A172 (cell line): ENCODE data around the gene DRGX. TPM values are rescaled to one million over a fixed set of nuclear protein-coding genes. Genes with fewer than 3 reads are reported as not detected.

Experiments used
- DNase-seq: peaks from one replicate; pipeline ENCODE4 v3.0.0-alpha.2; 2015; ENCODE audit warnings: low spot score
- total RNA-seq: library from RNA; depleted of rRNA; stranded (reverse); fragments of >200 nt; shearing (Covaris generic); gene quantifications from 2 replicates; pipeline ENCODE4 v1.2.3, GENCODE V29; 2014; rRNA removed

Gene DRGX
- total RNA-seq = not detected in 2 replicates

DNA sequence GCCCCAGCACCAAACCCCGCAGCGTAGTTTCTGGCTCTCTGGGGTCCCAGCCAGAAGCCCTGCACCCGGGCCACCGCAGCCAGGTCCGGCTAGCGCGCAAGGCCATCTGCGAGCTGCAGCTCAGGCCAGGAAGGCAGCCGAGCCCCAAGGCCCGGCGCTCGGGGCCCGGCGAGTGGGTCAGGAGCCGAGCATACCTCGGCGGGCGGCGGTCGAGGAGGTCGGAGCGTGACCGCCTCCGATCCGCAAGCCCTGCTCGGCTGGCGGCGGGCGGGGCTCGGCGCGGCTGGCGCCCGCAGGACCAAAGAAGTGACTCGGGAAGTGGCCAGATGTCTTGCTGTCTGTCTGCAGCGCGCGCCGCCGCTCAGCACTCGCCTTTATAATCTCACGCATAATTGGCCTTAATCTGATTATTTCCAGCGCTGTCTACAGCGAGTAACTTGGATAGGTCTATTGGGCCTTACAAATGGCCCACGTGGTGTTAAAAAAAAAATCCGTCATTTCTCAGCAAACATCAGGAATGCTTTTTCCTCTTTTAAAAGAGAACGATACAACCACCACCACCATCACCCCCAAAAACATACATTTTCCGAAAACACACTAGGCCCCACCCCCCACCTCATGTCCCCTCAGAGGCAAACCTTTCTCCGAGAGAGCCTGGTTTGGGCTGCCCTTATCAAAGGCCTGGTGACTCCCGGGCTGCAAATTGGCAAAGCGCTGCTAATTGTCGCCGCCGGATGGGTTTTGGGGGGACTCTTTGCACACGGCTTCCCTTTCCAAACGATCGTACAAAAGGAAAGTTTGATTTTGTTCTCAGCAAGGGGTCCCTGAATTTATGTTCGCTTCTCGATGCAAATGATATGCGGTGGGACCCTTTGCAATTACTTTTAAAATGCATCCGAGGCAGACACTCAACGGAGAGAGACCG lies at the start of gene DRGX:
Gene DRGX, minus strand, starts transcription at position 349 of the 925 bp plus-strand sequence. CDS start 649 bp downstream, outside the sequence.
- DNase-seq = no peak

DNA sequence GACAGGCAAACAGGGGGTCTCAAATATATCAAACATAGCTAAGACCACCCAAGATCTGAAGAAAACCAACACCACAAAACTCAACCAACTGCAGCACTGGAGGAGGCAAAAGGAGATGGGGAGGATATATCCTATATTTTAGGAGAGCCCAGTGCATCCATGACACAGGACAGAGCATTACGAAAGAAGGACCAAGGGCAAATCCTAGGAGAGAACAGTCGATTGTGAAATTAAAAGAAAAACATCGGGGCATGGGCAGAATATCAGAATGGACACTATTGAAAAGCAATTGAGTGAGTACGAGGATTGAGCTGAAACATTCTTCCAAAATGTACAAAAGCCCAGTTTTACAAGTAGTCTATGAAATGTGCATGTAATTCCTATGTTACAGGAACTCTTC lies 48.5 kb upstream of the DRGX start:
- DNase-seq = no peak

DNA sequence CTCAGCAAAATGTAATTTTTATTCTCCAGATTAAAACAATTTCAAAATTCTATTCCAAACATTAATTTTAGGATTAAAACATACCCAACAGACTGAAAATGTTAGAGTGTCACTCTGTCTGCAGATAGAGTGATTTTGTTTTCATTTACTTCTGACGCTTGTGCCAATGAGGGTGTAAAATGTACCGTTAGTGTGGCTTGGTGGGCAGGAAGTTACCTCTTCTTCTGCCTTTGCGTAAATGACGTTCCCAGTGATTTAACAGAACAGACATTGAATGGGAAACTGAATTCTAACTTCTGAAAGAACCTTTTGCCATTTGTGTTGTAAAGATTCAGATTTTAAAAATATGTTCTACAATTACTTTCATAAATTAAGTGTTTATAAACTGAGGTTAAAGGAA lies 47.0 kb upstream of the DRGX start:
- DNase-seq = no peak

DNA sequence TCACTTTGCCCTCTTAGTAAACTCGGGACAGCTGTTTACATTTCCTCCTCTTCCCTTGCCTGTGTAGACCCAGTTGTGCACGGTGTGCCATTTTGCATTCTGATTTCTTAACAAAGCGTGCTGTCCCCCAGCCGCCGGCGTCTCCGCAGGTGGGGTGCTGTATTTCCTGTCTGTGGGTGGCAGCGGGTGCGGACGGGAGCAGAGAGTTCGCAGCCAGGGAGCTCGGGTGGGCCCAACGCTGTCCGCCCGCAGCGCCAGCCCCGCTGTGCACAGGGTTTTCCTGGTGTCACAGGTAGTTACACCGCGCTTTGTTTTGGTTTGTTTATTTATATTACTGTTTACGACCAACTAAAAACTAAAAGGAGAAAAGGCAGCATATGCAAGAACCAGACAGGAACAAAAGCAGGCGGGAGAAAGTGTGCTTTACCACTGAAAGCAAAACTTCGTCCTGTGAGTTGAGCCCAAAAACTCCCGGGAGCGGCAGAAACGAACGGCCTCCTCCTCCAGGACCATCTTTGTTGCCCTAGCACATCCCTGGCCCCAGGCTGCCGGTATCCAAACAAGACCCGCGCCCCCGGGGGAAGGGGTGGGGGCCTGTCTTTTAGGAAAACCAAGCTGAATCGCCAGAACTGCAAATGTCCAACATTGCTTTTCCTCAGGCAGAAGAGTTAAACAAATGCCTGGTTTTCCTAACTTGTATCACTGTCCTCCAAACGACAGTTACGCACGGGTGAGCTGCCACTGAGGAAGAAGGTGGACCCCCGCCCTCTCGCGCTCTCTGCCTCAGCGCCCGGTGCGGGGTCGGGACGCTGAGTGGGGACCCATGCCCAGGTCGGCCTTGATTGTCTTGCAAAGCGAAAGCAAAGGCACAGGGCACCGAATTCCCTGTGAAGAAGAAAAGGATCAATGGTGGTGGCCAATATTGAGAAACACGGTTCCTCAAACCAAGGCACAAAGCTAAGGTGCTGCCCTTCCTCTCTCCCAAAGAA lies 45.9 kb upstream of the DRGX start:
- DNase-seq = no peak

DNA sequence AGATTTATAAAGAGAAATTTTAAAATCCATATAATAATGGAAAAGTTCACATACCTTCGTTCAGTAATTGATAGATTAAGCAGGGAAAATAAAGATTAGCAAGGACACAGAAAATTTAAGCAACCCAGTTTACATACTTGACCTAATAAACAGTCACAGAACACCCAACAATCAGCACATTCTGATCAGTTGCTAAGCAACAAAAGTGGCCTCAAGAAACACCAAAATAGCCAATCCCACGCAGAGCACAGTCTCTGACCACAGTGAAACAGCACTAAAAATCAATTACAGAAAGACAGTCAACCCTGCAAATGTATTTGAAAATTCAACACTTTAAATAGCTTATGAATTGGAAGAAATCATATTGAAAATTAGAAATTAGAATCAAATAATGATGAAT lies 39.3 kb upstream of the DRGX start:
- no peak for DNase-seq

DNA sequence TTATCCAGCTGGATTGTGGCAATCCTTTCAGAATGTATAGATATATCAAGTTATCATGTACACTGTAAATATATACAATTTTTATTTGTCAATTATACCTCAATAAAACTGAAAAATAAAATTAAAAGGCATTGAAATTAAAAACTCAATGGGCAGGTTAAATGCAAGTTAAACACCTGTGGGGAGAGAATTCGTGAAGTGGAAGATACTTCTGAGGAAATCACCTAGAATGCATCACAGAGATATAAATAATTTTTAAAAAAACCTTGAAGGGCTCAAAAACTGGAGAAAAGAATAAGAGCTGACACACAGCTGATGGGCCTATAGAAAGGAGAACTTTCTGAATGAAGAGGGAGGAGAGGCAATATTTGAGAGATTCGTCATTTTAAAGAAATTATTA lies 37.2 kb upstream of the DRGX start:
- no peak for DNase-seq

DNA sequence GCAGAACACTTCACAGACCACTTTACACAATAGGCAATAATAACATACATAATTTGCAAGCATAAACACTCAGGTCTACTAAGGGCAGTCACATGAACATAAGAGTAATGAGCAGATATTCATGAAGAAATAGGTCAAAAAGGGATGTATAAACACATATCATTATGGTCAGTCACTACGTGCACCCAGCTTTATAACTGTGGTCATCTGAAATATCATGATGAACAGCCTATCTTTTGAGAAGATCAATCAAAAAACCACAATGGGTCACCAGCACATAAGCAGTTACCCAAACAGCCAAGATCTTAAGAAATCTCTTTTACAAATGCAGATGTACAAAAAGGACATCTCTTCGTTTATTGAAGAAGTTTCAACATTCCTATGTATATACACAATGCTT lies 35.5 kb upstream of the DRGX start:
- DNase-seq = no peak

DNA sequence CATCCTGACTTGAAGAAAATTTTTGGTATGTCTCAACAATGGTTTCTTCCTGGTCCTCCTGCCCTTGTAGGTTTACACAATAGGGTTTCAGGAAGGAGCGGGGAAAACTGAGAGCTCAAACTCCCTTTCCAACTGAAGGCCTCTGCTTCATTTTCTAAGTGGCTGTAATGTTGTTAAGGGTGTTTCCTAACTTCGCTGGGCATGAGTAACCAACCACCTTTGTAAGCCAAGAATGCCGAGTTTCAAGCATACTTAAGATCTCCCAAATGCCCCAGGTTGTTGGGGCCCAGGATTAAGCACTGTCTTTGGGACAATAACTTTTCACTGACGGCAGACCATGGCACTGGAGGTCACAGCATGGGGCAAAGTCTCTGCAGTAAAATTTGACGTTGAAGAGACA lies 33.6 kb upstream of the DRGX start:
- no peak for DNase-seq

DNA sequence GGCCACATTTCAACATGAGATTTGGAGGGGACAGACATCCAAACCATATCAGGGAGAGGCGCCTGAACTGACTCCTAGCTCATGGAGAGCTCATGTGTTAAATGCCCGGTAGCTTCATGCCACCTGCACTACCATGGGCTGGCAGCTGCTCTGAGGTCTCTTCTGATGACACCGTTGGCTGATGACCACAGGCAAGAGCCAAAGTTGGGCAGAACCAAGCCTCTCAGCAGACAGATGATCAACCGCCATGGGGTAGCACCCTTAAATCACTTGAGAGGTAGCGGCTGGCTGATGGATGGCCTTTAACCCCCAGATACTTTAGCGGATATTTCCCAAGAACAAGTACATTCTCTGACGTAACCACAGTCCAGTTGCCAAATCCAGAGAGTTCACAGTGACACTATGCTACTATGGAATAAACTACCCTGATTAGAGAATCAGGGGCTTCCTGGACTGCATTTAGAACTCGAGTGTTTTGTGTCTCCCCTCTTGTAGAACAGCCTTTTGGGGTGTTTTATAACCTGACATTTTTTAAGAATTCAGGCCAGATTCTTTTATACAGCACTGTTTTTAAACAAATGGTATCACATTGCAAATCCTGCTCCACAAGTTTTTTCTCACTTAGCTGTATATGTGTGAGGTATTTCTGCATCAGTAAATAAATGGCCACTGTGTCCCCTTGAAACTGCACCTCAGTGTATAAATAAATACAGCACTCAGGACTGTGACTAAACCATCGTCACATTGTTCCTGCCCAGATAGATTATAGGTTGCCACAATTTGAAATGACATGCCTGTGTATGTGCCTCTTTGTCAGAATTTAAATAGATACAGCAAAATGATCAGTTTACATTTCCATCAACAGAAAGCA lies 30.8 kb upstream of the DRGX start:
- no peak for DNase-seq

DNA sequence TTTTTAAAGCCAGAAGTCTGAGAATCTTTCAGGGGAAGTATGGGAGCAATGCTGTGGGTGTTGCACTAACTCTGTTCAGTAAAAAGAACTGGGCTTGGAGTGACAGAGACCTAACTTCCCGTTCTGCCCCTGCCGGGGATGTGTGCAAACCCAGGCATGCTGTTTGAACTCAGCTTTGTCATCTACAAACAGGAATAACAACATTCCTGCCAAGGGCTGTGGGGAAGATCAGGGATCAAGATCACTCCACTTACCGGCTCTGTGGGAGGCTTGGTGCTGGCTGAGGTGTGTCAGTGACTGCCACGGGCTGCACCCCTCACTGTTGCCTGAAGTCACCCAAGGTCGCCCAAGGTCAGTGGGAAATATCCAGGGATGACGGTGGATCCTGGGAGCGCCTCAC lies 23.1 kb upstream of the DRGX start:
- no peak for DNase-seq

DNA sequence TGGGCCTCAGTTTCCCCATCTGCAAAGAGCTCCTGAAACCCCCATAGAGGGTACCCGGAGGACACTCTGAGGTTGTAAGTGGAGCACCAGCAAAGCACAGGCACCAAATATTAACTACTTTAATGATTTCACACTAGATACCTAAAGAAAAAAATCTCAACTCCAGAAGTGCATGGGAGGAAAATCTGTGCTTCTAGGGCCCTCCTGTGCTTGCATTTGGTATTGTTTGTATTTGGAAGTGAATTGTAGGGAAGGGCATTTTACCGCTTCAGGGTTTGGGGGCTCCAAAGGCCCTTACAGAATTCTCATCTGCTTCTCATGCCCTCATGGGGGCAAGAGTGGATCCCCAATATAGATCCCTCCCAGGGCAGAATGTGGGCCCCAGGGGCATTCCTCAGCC lies 22.4 kb upstream of the DRGX start:
- DNase-seq = no peak

DNA sequence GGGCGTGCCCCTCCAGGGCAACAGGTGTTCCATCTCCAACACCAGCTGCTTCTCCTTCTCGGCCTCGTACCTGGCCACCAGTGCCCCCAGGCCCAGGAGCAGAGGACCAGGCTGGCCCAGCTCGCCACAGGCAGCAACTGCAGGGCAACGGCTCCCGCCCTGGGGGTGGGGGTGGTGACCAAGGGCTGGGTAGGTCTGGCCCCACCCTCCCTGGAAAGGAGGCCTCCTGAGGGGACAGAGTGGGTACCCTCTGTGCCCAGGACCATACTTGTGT lies 22.1 kb upstream of the DRGX start:
- DNase-seq = no peak

DNA sequence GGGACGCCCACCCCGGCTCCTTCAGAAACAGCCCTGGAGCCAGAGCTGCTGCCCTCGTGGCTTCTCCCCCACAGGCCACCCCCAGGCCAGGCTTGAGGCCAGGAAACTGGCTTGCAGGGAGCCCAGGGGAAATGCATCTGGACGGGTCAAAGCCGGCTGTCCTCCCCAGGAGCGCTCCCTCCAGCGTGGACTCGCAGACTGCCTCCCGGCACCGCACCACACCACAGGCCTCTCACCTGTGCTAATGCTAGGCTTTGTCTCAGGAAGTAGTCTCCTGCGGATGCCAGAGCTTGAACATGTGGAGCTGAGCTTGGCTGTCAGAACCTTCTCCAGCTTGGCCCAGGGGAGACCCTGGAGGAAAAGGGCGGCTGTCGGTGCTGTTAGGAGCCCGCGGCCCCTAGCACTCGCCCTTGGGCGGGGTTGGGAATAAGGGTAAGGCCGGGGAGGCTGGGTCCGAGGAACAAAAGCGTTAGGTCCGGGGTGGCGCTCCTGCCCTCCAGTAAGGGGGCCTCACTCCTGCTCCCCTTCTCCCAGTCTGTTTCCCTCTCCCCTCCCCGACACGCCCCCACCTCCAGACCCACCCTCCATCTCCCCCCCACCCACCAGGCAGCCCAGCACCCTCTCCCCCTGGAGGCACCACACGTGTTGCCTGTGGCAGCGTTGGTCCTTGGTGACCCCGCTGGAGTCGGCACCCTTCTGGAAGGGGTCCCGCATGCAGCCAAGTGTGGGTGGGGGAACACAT lies 21.6 kb upstream of the DRGX start:
- DNase-seq = no peak

DNA sequence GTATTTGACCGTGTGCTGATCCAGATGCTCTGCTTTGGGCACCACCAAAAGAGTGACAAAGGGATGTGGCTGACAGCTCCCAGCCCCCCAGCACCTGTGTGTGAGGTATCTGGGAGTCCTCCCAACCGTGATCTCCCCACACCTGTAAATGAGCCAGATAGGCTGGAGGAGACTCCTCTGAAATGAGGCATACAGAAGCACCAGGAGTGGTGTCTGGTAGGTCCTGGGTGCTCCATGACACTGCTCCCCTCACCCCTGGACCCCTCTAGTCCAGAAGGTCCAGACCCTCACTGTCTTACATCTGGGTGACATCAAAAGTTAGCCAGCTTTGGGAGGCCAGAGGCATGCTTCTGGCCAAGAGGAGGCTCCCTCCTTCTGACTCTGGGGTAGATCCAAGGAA lies 20.0 kb upstream of the DRGX start:
- no peak for DNase-seq

DNA sequence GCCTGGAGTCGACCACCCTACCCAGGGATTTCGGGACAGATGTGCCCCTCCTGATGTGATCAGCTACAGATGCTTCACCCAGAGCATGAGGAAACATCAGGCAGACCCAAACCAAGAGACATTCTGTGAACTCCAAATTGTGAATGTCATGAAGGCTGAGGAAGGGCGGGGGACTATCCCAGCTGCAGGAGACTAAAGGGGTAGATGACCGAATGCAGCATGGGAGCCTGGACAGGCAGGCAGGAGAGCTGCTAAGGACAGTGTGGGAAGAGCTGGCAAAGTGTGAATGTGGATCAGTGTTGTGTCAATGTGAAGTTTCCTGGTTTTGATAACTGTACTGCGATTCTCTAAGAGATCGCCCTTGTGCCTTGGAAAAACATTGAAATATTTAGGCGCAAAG lies 19.2 kb upstream of the DRGX start:
- DNase-seq = no peak

DNA sequence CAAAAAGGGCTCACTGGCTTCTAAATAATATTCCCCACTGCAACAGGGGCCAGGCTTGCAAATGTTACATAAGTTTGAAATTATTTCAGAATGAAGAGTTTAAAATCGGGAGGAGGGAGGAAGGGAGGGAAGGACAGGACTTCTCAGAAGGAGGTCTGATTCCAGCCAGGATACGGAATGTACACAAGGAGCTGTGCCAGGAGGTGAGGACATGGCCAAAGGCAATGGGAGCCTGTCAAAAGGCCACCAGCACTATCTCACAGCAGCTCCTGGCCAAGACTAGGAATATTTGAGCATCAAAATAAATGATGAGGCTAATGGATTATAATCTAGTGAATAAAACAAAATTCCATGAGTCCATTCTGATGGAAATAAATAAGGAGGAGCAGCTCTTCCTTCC lies 18.6 kb upstream of the DRGX start:
- no peak for DNase-seq

DNA sequence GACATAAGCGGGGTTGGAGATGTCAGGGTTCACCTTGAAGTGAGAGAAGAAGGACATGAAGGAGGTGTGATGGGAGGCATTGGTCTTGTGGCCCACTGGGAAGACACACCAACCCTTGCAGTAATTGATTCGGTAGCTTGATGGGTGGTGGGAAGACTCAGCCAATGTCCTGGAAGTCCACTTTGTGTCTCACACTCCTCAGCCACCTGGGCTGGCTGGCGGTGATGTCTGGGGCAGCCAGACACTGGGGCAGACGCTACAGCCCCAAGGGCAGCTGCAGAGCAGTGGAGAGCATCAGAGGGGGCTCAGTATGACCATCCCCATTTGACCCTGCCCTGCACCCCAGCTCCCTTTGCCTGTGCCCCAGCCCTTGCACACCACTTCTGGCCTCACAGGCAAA lies 16.7 kb upstream of the DRGX start:
- no peak for DNase-seq

DNA sequence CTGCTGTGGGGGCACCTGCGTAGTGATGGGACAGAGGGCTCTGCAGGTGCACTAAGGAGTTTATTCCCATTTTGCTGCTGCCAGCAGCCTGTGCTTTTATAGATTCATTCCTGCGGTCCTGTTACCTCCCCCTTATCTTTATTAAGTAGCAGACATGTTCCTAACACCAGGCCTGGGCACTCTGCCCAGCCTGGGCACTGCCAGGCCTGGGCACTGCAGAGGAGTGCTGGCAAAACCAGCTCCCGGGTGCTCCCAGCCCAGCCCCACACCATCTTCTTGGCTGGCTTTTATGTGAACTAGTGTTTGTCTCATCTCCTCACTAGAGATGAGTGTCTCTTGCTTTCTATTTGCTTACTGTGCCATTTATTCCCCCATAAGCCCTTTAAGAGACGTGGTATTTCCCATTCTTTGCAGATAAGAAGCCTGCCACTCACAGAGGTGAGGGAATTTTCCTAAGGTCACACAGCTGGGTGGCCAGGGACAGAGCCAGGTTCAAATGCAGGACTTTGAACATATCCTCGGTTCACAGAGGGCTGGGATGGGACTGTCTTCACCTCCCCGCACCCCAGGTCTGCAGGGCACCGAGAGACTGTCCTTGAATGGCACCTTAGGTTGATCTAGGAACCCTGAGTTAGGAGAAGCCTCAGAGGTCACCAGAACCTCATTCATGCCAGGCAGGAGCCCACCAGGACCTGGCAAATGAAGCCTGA lies 14.6 kb upstream of the DRGX start:
- no peak for DNase-seq

DNA sequence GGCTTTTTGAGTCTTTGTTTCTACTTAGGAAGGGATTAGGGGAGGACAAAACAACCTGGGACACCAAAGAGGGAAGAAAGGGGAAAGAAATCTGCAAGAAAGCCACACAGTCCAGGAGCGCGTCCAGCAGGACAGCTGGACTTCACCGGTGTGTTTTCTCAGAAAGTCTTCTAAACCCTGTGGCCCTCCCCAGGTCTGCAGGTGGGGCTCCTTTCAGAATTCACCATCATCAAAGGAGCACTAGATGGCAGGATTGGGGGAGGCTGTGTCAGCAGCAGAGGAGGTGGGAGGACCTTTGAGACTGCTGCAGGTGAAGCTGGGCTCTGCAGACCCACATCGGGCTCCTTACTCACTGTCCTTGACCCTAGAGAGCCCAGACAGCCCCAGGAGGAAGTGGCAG lies 13.9 kb upstream of the DRGX start:
- DNase-seq = no peak

DNA sequence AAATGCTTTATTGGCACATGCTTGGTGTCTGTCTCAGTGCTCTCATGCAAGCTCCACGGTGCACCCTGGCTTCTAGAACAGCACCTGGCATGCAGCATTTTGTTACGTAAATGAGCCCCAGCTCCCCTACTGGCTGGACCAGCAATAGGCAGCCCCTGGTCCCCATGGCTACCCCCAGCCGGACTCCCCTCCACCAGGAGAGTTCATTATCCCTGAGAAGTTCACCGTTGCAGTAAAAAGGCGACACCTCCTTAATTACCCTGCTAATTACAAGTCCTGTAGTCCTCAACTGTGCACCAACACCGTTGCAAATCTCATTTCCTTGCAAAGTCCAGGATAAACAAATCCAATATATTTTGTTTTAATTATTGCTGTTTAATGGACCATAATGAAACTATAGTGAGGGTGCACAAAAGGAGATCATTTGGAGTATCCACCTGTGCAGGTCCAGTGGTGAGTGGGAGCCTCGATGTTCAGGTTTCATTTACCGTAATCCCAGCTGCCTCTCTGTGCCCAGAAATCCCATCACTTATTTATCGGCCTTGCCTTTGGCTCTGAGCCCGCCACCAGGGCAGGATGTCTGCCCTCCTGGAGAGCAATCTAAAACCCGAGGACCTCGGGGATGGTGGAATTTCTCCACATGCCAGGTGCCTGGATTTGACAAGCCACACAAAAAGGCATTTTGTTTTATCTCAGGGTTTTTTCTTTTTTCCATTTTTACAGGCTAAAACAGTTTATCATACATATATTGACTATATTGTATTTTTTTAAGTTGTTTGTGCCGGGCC lies 12.8 kb upstream of the DRGX start:
- DNase-seq = no peak
